SK-N-SH (cell line): ENCODE measurements around the gene ADRA2A. TPM values are rescaled to one million over a fixed set of nuclear protein-coding genes. Genes with fewer than 3 reads are reported as not detected.

Experiments
- CTCF ChIA-PET: fragments of 300-600, 350-600 bp; formaldehyde crosslinking; extraction: SDS; loops from one replicate; lab custom pipeline; 2021; lab: Yijun Ruan, JAX
- POLR2A ChIA-PET: fragments of 350-600 bp; sonication (Branson Sonifier 250); formaldehyde crosslinking; extraction: SDS; loops from one replicate; lab custom pipeline; 2020; ENCODE audit warnings: antibody characterized with exemption, inconsistent platforms; lab: Yijun Ruan, JAX
- DNase-seq: peaks from one replicate; pipeline ENCODE4 v3.0.0; 2012
- H2AFZ ChIP-seq: fragments of 200-600 bp; sonication (generic); 2 replicates; pipeline ENCODE4 v1.8.1; 2016; ENCODE audit warnings: antibody characterized with exemption, mild to moderate bottlenecking, low read depth
- H3F3A ChIP-seq: fragments of 200-600 bp; sonication (generic); replicated peaks from 2 replicates; pipeline ENCODE3; 2016; ENCODE audit warnings: antibody characterized with exemption, mild to moderate bottlenecking; ENCODE audit not compliant: insufficient read depth
- H3K27ac ChIP-seq, 2 experiments: fragments of 200-500 bp in 1 of 2; fragments of 200-600 bp in 1 of 2; sonication (Bioruptor generic) in 1 of 2; sonication (generic), shearing (Covaris generic) in 1 of 2; 2 replicates each; pipeline versions ENCODE4 v1.5.1 to v1.6.1; 2014 to 2016; ENCODE audit warnings: low read depth in 2 of 2, inconsistent platforms in 1 of 2, low read length in 1 of 2, mild to moderate bottlenecking in 1 of 2, mixed read lengths in 1 of 2
- H3K27me3 ChIP-seq: fragments of 200-600 bp; sonication (generic), shearing (Covaris generic); 2 replicates; pipeline ENCODE4 v1.6.1; 2016; ENCODE audit warnings: mixed run types; ENCODE audit not compliant: insufficient read depth
- H3K36me3 ChIP-seq, 2 experiments: fragments of 200-500 bp in 1 of 2; fragments of 200-600 bp in 1 of 2; sonication (Bioruptor generic) in 1 of 2; sonication (generic) in 1 of 2; replicated peaks in 1 of 2; 2 replicates each; pipeline versions ENCODE3 to v1.5.1; 2014 to 2016; ENCODE audit warnings: low read length in 1 of 2, mild to moderate bottlenecking in 1 of 2; ENCODE audit not compliant: insufficient read depth in 2 of 2, control insufficient read depth in 1 of 2
- H3K4me1 ChIP-seq, 2 experiments: fragments of 200-500 bp in 1 of 2; fragments of 200-600 bp in 1 of 2; sonication (Bioruptor generic) in 1 of 2; sonication (generic), shearing (Covaris generic) in 1 of 2; 2 replicates each; pipeline versions ENCODE4 v1.5.1 to v1.6.1; 2014 to 2016; ENCODE audit warnings: low read depth in 1 of 2, low read length in 1 of 2, mixed run types in 1 of 2; ENCODE audit not compliant: insufficient read depth in 2 of 2, control insufficient read depth in 1 of 2
- H3K4me2 ChIP-seq: fragments of 200-600 bp; sonication (generic), shearing (Covaris generic); 2 replicates; pipeline ENCODE4 v1.6.1; 2017; ENCODE audit warnings: mixed run types
- H3K4me3 ChIP-seq, 2 experiments: fragments of 200-500 bp in 1 of 2; fragments of 200-600 bp in 1 of 2; sonication (Bioruptor generic) in 1 of 2; sonication (generic), shearing (Covaris generic) in 1 of 2; 2 replicates each; pipeline versions ENCODE4 v1.5.1 to v1.8.1; 2014 to 2016; ENCODE audit warnings: low read depth in 2 of 2, inconsistent platforms in 1 of 2, low read length in 1 of 2, mild to moderate bottlenecking in 1 of 2, mixed read lengths in 1 of 2, moderate library complexity in 1 of 2
- H3K79me2 ChIP-seq: fragments of 200-600 bp; sonication (generic); 2 replicates; pipeline ENCODE4 v1.8.1; 2017; ENCODE audit warnings: mild to moderate bottlenecking; ENCODE audit not compliant: insufficient read depth
- H3K9ac ChIP-seq: fragments of 200-600 bp; sonication (generic); 2 replicates; pipeline ENCODE4 v1.6.1; 2017; ENCODE audit warnings: mixed run types
- H3K9me2 ChIP-seq: fragments of 200-600 bp; sonication (generic); 2 replicates; pipeline ENCODE4 v1.6.1; 2017; ENCODE audit warnings: mixed run types
- H3K9me3 ChIP-seq: fragments of 200-600 bp; sonication (generic); 2 replicates; pipeline ENCODE4 v1.6.1; 2017; ENCODE audit warnings: mixed run types, mild to moderate bottlenecking, moderate library complexity
- H4K20me1 ChIP-seq: fragments of 200-600 bp; sonication (generic); 2 replicates; pipeline ENCODE4 v1.6.1; 2017; ENCODE audit warnings: mild to moderate bottlenecking, mixed run types; ENCODE audit not compliant: insufficient read depth
- CTCF ChIP-seq: fragments of 200-600 bp; sonication (generic); IDR thresholded peaks from 2 replicates; pipeline ENCODE4 v1.6.1; 2017; ENCODE audit warnings: antibody characterized with exemption, mild to moderate bottlenecking, moderate library complexity
- EP300 ChIP-seq, 2 experiments: IDR thresholded peaks; 2 replicates each; pipeline versions ENCODE4 v1.4.0 to v1.6.1; 2012; ENCODE audit warnings: borderline replicate concordance in 1 of 2, low read depth in 1 of 2, low read length in 1 of 2
- GABPA ChIP-seq: IDR thresholded peaks from 2 replicates; pipeline ENCODE4 v1.4.0; 2012; ENCODE audit warnings: low read depth, mild to moderate bottlenecking
- GATA2 ChIP-seq: sonication (generic); formaldehyde crosslinking; IDR thresholded peaks from 2 replicates; pipeline ENCODE4 v1.5.0; 2020; ENCODE audit warnings: mild to moderate bottlenecking, missing genetic modification reagents
- POLR2AphosphoS5 ChIP-seq: IDR thresholded peaks from 2 replicates; pipeline ENCODE4 v1.6.1; 2012; ENCODE audit warnings: low read depth, low read length
- RCOR1 ChIP-seq: fragments of 150-350 bp; IDR thresholded peaks from 2 replicates; pipeline ENCODE4 v1.6.1; 2017; ENCODE audit warnings: antibody characterized with exemption, low read length
- RFX5 ChIP-seq: IDR thresholded peaks from 2 replicates; pipeline ENCODE4 v1.6.1; 2012; ENCODE audit warnings: mild to moderate bottlenecking, improper control_type of control experiment, low read length
- RXRA ChIP-seq: IDR thresholded peaks from 2 replicates; pipeline ENCODE4 v1.4.0; 2012; ENCODE audit warnings: low read depth, mild to moderate bottlenecking, borderline replicate concordance
- USF1 ChIP-seq: IDR thresholded peaks from 2 replicates; pipeline ENCODE4 v1.4.0; 2012; ENCODE audit warnings: low read depth, borderline replicate concordance
- YY1 ChIP-seq: IDR thresholded peaks from 2 replicates; pipeline ENCODE4 v1.4.0; 2012; ENCODE audit warnings: low read depth, mild to moderate bottlenecking
- WGBS: methylation state at CpG from one replicate; pipeline ENCODE4 v1.1.6; 2017; ENCODE audit warnings: low lambda C conversion rate; 5-methylcytosine and 5-hydroxymethylcytosine counted together
- polyA plus RNA-seq, 3 experiments: library from polyadenylated mRNA; depleted of rRNA; stranded (reverse); fragments of >200 nt; gene quantifications; 2 replicates each; pipeline ENCODE4 v1.2.3, GENCODE V29; 2012

ADRA2A gene
- polyA plus RNA-seq, 1 of the 3 experiments (the other 2 are of a cell fraction): 0.02 TPM

- no peak for TF ChIP-seq RCOR1
- peak; percentile 27; the same call in 1 of the 2 replicates for TF ChIP-seq CTCF
- POLR2A ChIA-PET: no interaction called here
- CTCF ChIA-PET: interaction anchor here (0.8 kb wide), 1 partner anchor 13 kb away, joined by 3 read pairs; no protein-coding TSS in a partner anchor
Measured at GRCh38 chr10:111037858-111038257, 39.0 kb upstream of the ADRA2A start.

GRCh38 chr10:111039522-111039921 is 37.3 kb upstream of the ADRA2A start:
- ChIA-PET CTCF (no interaction called here), POLR2A (no interaction called here)
- H3K4me1 ChIP-seq: 0 out of 4 replicates have a peak, but pooled peaks cover 0 to 8% of the 10 kb centered on the region in 2 experiments
- no peak overlapping the region for H2AFZ ChIP-seq
- H3K9ac ChIP-seq: no peak overlapping the region
- H4K20me1 ChIP-seq: no peaks in the 10 kb centered on the region
- peaks cover 4% of the 10 kb centered on the region for H3F3A ChIP-seq
- H3K36me3 ChIP-seq: no peaks in the 10 kb centered on the region
- no peaks in the 10 kb centered on the region for H3K79me2 ChIP-seq
- no peak overlapping the region for H3K4me2 ChIP-seq
- H3K9me3 ChIP-seq: 0 out of 2 replicates have a peak, but pooled peaks cover 9% of the 10 kb centered on the region
- H3K4me3 ChIP-seq: no peak overlapping the region
- TF ChIP-seq GABPA: no peak
- TF ChIP-seq POLR2AphosphoS5: no peak
- TF ChIP-seq RFX5: no peak
- TF ChIP-seq EP300 (IDR thresholded peaks at IDR 0.05; ENCODE audit: borderline replicate concordance in 1 of 2, low read depth in 1 of 2, low read length in 1 of 2): no peak
- TF ChIP-seq USF1: no peak
- TF ChIP-seq GATA2 (CRISPR knock-in tag): no peak
- TF ChIP-seq RCOR1: no peak
- no peak for TF ChIP-seq RXRA
- TF ChIP-seq YY1: no peak
- 32% methylated on average over 2 of the region's 2 CpGs for WGBS
- no peak overlapping the region for H3K27ac ChIP-seq
- H3K9me2 ChIP-seq: no peaks in the 10 kb centered on the region
- H3K27me3 ChIP-seq: no peaks in the 10 kb centered on the region
- DNase-seq: no peak

More at GRCh38 chr10:111037858-111038257, 39.0 kb upstream of the ADRA2A start:
- Histone ChIP-seq H3K27ac (no peak overlapping the region), H3K9me3 (0 out of 2 replicates have a peak, but pooled peaks cover 9% of the 10 kb centered on the region), H3K4me2 (no peak overlapping the region), H3K27me3 (no peaks in the 10 kb centered on the region), H3K4me1 (0 out of 4 replicates have a peak, but pooled peaks cover 0 to 11% of the 10 kb centered on the region in 2 experiments), H3K9ac (no peak overlapping the region), H3K79me2 (no peaks in the 10 kb centered on the region), H3F3A (peaks cover 9% of the 10 kb centered on the region), H4K20me1 (no peaks in the 10 kb centered on the region), H3K4me3 (no peak overlapping the region), H3K9me2 (no peaks in the 10 kb centered on the region), H2AFZ (no peak overlapping the region), H3K36me3 (no peaks in the 10 kb centered on the region)
- DNase-seq: no peak
